ENCODE measurements around the gene MS4A7. TPM values are rescaled to one million over a fixed set of nuclear protein-coding genes. Genes with fewer than 3 reads are reported as not detected.

MS4A7 gene
- total RNA-seq, 4 donors from 2014 or later, result 88.0 to 222 (median 103) TPM

GRCh38 chr11:60343094-60343704, 35.1 kb upstream of the MS4A7 start:
- TF ChIP-seq CTCF (IDR thresholded peaks at IDR 0.05), result no peak
- no peak for DNase-seq (ENCODE audit: low spot score)
- ATAC-seq (ENCODE audit: low FRiP score), result no peak

- DNase-seq (ENCODE audit: low spot score) (no peak), ATAC-seq (ENCODE audit: low FRiP score) (no peak)
- no peak for TF ChIP-seq CTCF (IDR thresholded peaks at IDR 0.05)
These were observed 34.2 kb upstream of the MS4A7 start for GRCh38 chr11:60344146-60344545.

- no peak for DNase-seq (ENCODE audit: low spot score)
- no peak for TF ChIP-seq CTCF (IDR thresholded peaks at IDR 0.05)
- no peak for ATAC-seq (ENCODE audit: low FRiP score)
These were observed 32.8 kb upstream of the MS4A7 start for GRCh38 chr11:60345489-60345888.

GRCh38 chr11:60347084-60347797, 31.1 kb upstream of the MS4A7 start:
- TF ChIP-seq CTCF (IDR thresholded peaks at IDR 0.05), result no peak
- no peak for ATAC-seq (ENCODE audit: low FRiP score)
- DNase-seq (ENCODE audit: low spot score), result no peak

GRCh38 chr11:60348116-60348515, 30.2 kb upstream of the MS4A7 start:
- no peak for TF ChIP-seq CTCF (IDR thresholded peaks at IDR 0.05)
- ATAC-seq (ENCODE audit: low FRiP score) (no peak), DNase-seq (ENCODE audit: low spot score) (no peak)

- ATAC-seq (ENCODE audit: low FRiP score) (no peak), DNase-seq (ENCODE audit: low spot score) (no peak)
- TF ChIP-seq CTCF (IDR thresholded peaks at IDR 0.05), result no peak
These were observed 28.3 kb upstream of the MS4A7 start for GRCh38 chr11:60349990-60350389.

GRCh38 chr11:60357771-60358170, 20.6 kb upstream of the MS4A7 start:
- no peak for TF ChIP-seq CTCF (IDR thresholded peaks at IDR 0.05)
- ATAC-seq (ENCODE audit: low FRiP score), result no peak
- DNase-seq (ENCODE audit: low spot score), result no peak
